ENCODE data around the gene GTPBP1. TPM values are rescaled to one million over a fixed set of nuclear protein-coding genes. Genes with fewer than 3 reads are reported as not detected.
A peak's percentile ranks its signal among the peaks of the same experiment; 100 is the strongest.

GTPBP1 gene
- total RNA-seq, 1 experiment from 2014 or later: 108 TPM

DNA sequence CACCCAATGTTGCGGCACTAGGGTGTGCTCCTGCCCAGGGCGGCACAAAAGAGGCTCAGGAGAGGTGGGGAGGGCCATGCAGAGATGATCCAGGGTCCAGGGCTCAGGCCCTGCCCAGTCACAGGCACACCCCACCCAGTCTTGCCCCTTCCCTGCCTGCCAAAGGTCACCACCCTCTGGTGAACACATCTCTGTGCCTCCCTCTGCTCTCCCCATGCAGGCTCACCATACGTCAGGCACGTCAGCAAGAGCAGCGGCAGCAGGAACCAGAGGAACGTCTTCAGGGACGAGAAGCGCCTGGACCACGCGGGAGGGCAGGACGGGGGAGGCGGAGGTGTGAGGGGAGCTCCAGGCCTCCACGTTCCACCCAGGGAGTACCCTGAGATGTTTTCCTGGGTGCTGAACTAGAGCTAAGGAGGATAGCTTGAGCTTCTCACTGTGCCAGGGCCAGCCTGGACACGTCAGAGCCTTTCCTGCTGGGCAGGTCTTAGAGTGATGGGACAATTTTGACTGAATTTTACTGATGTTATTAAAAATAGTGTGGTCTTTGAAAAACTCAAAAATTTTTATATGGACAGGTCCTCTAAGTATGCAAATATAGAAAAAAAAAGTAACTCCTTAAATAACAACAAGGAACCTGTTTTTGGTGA, 42.9 kb downstream of the GTPBP1 start:
- Histone ChIP-seq H2AFZ (ENCODE audit: low read length) (no peak overlapping the region), H3K23me2 (ENCODE audit: insufficient read length, low read depth, low read length, poor library complexity, severe bottlenecking) (no peaks in the 10 kb centered on the region), H3K56ac (ENCODE audit: insufficient read length, low read depth, low read length) (no peak overlapping the region), H3T11ph (ENCODE audit: low read length) (no peak overlapping the region), H2BK15ac (ENCODE audit: low read depth, low read length) (no peak overlapping the region), H3K27me3 (ENCODE audit: insufficient read depth, low read length) (no peaks in the 10 kb centered on the region), H4K8ac (replicated peaks; ENCODE audit: insufficient read length, low read depth, low read length) (no peak overlapping the region), H3K14ac (ENCODE audit: insufficient read depth, low read length) (no peak overlapping the region), H3K4ac (ENCODE audit: low read depth, low read length) (no peak overlapping the region), H3K79me2 (ENCODE audit: insufficient read depth, low read length) (no peaks in the 10 kb centered on the region), H3K79me1 (ENCODE audit: insufficient read depth, low read depth, low read length, poor library complexity, severe bottlenecking) (no peaks in the 10 kb centered on the region), H2BK12ac (ENCODE audit: insufficient read length, low read depth, low read length) (no peak overlapping the region), H4K5ac (ENCODE audit: insufficient read length, low read depth, low read length) (no peak overlapping the region), H3K9ac (ENCODE audit: extremely low read depth, insufficient read length, low read length) (no peak overlapping the region), H2BK20ac (ENCODE audit: low read depth, low read length, poor library complexity, severe bottlenecking) (no peak overlapping the region), H2BK120ac (ENCODE audit: low read depth, low read length, poor library complexity, severe bottlenecking) (no peak overlapping the region), H2BK5ac (ENCODE audit: insufficient read length, low read length) (no peak overlapping the region), H3K23ac (ENCODE audit: insufficient read length, low read depth, low read length) (no peak overlapping the region), H3K18ac (ENCODE audit: insufficient read length, low read depth, low read length) (no peak overlapping the region), H3K9me3 (ENCODE audit: control insufficient read depth, low read depth, low read length) (no peaks in the 10 kb centered on the region), H3K4me2 (ENCODE audit: insufficient read depth, insufficient read length, low read length) (no peak overlapping the region), H4K91ac (ENCODE audit: insufficient read length, low read depth, low read length) (no peak overlapping the region), H3K4me1 (ENCODE audit: insufficient read depth, low read length) (no peaks in the 10 kb centered on the region), H4K20me1 (ENCODE audit: control insufficient read depth, insufficient read depth, insufficient read length) (no peaks in the 10 kb centered on the region), H3K27ac (ENCODE audit: insufficient read length, low read depth, low read length) (no peak overlapping the region), H2AK5ac (ENCODE audit: insufficient read length, low read length) (no peak overlapping the region)
- TF ChIP-seq, protein P1, sequence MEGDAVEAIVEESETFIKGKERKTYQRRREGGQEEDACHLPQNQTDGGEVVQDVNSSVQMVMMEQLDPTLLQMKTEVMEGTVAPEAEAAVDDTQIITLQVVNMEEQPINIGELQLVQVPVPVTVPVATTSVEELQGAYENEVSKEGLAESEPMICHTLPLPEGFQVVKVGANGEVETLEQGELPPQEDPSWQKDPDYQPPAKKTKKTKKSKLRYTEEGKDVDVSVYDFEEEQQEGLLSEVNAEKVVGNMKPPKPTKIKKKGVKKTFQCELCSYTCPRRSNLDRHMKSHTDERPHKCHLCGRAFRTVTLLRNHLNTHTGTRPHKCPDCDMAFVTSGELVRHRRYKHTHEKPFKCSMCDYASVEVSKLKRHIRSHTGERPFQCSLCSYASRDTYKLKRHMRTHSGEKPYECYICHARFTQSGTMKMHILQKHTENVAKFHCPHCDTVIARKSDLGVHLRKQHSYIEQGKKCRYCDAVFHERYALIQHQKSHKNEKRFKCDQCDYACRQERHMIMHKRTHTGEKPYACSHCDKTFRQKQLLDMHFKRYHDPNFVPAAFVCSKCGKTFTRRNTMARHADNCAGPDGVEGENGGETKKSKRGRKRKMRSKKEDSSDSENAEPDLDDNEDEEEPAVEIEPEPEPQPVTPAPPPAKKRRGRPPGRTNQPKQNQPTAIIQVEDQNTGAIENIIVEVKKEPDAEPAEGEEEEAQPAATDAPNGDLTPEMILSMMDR (conservative IDR thresholded peaks at IDR 0.05): no peak
- Mint-ChIP-seq H3K4me1 (no peaks in the 10 kb centered on the region), H3K36me3 (ENCODE audit: insufficient read depth in 1 of 3, low read depth in 3 of 3) (peaks cover 6 to 33% (median 8%) of the 10 kb centered on the region in 3 experiments; a peak in 4 of 7 replicates), H3K4me3 (no peak overlapping the region), H3K27ac (0 out of 7 replicates have a peak overlapping the region, but pooled peaks of 1 of the 3 experiments have one; percentile 44), H3K27me3 (ENCODE audit: low read depth) (peaks cover 2% of the 10 kb centered on the region; the same call in 1 of the 2 replicates), H3K9me3 (no peaks in the 10 kb centered on the region)
- DNase-seq: no peak
- no CpG with 5 or more reads among the region's 14 CpGs for WGBS (ENCODE audit: extremely low coverage, insufficient read length, low lambda C conversion rate)

Data from H9 (cell line).